VCaP (cell line): ENCODE results near the gene GAS2L1.

Experiments
- H3K27ac ChIP-seq: fragments of 450-650 bp; 2 replicates; pipeline ENCODE4 v1.5.1; 2017
- TF ChIP-seq, protein P1 (sequence below): fragments of 450-650 bp; conservative IDR thresholded peaks from 2 replicates; pipeline ENCODE4 v1.5.1; 2017; ENCODE audit warnings: mild to moderate bottlenecking, moderate library complexity

GAS2L1 gene

DNA sequence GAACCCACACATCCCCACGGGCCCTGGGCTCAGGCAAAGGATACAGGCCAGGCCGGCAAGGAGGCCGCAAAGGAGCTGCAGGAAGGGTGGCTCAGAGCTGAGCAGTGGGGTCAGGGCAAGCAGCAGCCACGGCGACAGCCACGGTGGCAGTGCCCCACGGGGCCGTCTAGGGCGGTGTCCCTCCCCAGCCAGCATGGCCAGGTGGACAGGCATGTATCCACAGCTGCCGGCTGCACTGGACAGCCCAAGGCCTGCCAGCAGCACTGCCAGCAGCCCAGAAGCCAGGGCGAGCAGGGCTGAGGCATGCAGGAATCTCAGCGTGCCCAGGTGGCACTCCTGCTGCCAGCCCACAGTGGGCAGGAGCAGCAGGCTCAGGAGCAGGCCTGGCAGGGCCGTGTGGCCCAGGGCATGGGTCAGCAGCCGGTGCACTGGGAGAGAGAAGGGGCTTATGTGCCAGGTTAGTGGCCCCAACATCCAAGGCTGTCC is 42.6 kb upstream of the GAS2L1 start:
- TF ChIP-seq, protein P1, sequence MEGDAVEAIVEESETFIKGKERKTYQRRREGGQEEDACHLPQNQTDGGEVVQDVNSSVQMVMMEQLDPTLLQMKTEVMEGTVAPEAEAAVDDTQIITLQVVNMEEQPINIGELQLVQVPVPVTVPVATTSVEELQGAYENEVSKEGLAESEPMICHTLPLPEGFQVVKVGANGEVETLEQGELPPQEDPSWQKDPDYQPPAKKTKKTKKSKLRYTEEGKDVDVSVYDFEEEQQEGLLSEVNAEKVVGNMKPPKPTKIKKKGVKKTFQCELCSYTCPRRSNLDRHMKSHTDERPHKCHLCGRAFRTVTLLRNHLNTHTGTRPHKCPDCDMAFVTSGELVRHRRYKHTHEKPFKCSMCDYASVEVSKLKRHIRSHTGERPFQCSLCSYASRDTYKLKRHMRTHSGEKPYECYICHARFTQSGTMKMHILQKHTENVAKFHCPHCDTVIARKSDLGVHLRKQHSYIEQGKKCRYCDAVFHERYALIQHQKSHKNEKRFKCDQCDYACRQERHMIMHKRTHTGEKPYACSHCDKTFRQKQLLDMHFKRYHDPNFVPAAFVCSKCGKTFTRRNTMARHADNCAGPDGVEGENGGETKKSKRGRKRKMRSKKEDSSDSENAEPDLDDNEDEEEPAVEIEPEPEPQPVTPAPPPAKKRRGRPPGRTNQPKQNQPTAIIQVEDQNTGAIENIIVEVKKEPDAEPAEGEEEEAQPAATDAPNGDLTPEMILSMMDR, result no peak
- H3K27ac ChIP-seq, result no peak overlapping the region

DNA sequence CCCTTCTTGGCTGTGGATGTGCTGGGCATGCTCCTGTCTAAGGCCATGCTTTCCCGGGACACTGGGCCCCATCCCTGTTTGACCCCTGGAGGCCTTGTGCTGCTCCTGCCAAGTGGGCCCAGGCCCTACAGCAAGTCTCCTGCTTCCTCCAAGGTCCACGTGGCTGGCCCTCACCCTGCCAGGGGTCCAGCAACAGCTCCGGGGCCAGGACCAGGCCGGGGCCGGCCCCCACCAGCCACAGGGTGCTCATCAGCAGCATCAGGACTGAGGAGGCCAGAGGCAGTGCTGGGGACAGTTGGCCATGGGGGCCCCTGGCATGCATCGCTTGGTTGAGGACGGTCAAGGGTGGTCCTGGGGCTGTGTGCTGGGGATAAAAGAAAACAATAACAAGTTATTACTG is 41.1 kb upstream of the GAS2L1 start:
- no peak overlapping the region for H3K27ac ChIP-seq

DNA sequence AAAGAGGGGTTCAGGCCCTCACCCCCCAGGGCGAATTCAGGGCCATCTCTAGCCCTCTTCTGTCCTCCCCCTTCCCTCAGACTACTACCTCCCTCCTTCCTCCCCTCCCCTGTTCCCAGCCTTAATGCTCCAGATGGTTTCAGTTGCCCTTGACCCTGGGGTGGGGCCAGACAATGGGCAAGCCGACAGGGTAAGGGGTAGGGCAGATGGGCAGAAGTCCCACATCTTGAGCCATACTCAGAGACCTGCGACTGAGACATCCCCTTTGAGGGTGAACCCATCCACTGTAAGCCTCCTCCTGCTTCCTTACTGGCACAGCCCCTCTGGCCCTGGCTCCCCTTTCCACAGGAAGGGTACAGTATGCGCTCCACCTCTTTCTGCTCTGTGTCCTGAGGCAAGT is 40.5 kb upstream of the GAS2L1 start:
- TF ChIP-seq, protein P1, result no peak
- H3K27ac ChIP-seq, result peak overlapping the region; percentile 99; the same call in 1 of the 2 replicates

More for the DNA sequence above, 41.1 kb upstream of the GAS2L1 start:
- TF ChIP-seq, protein P1, result no peak

DNA sequence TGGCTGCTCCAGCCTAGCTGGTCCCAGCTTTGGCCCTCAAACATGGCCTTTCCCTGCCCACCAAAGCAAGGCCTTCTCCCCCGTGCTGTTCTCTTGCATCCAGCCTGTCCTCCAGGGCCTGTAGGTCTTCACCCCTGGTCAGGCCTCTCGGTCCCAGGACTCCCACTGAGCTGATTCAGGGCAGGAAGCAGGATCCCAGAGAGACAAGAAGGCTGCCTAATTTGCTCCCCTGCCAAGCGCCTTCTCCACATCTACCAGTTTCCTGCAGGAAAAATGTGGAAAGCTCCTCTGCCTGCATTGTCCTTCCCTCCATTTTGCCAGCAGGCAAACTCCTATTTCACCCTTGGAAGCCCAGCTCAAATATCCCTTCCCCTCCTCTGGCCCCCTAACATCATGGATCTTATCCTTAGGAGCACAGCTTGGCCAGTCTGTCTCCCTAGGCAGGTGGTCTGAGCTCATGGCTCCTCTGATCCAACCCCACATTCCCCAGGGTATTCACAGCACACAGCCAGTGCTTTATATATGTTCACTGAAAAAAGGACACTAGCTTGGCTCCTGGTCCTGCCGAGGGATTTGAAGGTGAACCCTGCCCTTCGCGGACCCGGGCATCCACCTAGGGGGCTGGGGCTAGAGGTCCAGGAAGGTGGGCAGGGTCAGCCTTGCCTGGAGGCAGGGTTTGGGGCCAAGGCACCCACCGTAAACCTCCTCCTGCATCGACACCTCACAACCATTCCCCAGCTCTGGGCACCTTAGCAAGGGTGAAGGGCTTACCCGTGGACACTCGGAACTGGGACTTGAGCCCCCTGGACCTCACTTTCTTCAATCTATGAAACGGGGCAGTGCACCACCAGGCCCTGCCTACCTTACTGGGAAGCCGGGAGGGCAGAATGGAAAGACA is 39.6 kb upstream of the GAS2L1 start:
- TF ChIP-seq, protein P1, result no peak
- H3K27ac ChIP-seq, result peak overlapping the region; percentile 99

DNA sequence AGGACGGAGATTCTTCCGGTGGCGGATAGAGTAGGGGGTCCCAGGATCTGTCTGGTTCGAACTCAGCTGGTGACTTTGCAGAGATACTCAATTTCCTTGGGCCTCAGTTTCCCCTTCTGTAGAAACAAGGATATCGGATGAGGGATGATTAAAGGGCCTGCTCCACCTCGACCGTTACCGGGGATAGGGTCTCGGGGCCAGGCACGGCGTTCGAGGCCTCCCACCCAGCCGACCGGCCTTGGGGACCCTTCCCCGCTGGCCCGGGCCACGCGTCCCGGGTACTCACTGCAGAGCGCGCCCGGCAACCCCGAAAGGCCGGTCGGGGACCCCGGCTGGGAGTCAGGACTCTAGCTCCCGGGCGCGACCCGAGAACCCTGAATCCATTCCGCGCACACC is 39.0 kb upstream of the GAS2L1 start:
- TF ChIP-seq, protein P1, result no peak
- H3K27ac ChIP-seq, result peak overlapping the region; percentile 99

DNA sequence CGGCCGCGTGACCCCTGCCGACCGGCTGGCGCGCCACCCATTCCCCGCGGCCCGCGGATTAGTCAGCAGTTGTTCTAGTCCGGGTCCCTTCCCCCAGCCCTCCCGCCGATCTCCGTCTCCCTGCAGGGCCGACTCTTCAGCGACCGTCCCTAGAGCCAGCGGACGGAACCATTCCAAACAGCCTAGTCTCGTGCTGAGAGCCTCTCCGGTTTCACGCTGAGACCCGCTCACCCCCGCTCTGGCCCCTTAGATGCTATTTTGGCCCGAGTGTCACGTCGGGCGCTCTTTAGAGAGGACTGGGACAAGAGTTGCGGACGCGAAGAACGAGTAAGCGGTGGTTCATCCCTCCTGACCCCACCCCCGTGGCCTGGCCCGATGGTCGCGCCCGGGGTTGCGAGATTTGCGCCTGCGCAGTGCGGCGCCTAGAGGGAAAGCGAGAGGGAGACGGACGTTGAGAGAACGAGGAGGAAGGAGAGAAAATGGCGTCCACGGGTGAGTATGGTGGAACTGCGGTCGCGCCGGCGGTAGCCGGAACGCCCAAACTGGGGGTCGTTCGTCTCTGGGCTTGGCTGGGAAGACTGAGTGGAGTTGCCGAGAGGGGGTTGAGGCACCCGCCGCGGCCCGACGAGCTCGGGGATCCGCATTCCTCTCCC is 38.5 kb upstream of the GAS2L1 start, which contains the start of the genes EWSR1 and RHBDD3:
Gene EWSR1, plus strand, starts transcription at position 411 of the 653 bp plus-strand sequence. Its CDS starts 69 bp downstream, at position 480.
Gene RHBDD3, minus strand, starts transcription at position 124 of the 653 bp plus-strand sequence. CDS start 2,355 bp downstream, outside the sequence.
- H3K27ac ChIP-seq, result peak within 1 kb of the TSS; percentile 99
- TF ChIP-seq, protein P1, result no peak
